ENCODE results near the gene TMEM60. TPM values are rescaled to one million over a fixed set of nuclear protein-coding genes. Genes with fewer than 3 reads are reported as not detected.

Gene TMEM60
- polyA plus RNA-seq, 1 donor from 2014 or later, result 29.3 TPM

DNA sequence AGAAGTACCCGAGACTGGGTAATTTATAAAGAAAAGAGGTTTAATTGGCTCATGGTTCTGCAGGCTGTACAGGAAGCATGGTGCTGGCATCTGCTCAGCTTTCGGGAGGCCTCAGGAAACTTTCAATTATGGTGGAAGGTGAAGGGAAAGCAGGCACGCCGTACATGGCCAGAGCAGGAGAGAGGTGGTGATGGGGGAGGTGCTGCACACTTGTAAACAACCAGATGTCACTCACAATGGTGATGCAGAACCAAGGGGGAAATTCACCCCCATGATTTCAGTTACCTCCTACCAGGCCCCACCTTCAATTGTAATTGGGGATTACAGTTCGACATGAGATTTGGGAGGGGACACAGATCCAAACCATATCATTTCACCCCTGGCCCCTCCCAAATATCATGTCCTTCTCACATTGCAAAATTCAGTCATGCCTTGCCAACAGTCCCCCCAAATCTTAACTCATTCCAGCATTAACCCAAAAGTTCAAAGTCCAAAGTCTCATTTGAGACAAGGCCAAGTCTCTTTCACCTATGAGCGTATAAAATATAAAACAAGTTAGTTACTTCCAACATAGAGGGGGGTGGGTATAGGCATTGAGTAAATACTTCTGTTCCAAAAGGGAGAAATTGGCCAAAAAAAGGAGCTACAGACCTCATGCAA lies 51.9 kb downstream of the TMEM60 start:
- no peak for TF ChIP-seq TAF1 (IDR thresholded peaks at IDR 0.05; ENCODE audit: low read depth)
- no peak for TF ChIP-seq SMC3 (conservative IDR thresholded peaks at IDR 0.05; ENCODE audit: poor library complexity)
- TF ChIP-seq EP300 (conservative IDR thresholded peaks at IDR 0.05; ENCODE audit: poor library complexity, severe bottlenecking), result no peak
- TF ChIP-seq, protein P1, sequence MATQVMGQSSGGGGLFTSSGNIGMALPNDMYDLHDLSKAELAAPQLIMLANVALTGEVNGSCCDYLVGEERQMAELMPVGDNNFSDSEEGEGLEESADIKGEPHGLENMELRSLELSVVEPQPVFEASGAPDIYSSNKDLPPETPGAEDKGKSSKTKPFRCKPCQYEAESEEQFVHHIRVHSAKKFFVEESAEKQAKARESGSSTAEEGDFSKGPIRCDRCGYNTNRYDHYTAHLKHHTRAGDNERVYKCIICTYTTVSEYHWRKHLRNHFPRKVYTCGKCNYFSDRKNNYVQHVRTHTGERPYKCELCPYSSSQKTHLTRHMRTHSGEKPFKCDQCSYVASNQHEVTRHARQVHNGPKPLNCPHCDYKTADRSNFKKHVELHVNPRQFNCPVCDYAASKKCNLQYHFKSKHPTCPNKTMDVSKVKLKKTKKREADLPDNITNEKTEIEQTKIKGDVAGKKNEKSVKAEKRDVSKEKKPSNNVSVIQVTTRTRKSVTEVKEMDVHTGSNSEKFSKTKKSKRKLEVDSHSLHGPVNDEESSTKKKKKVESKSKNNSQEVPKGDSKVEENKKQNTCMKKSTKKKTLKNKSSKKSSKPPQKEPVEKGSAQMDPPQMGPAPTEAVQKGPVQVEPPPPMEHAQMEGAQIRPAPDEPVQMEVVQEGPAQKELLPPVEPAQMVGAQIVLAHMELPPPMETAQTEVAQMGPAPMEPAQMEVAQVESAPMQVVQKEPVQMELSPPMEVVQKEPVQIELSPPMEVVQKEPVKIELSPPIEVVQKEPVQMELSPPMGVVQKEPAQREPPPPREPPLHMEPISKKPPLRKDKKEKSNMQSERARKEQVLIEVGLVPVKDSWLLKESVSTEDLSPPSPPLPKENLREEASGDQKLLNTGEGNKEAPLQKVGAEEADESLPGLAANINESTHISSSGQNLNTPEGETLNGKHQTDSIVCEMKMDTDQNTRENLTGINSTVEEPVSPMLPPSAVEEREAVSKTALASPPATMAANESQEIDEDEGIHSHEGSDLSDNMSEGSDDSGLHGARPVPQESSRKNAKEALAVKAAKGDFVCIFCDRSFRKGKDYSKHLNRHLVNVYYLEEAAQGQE (IDR thresholded peaks at IDR 0.05; ENCODE audit: borderline replicate concordance), result no peak
- no peak for TF ChIP-seq POLR2AphosphoS5 (IDR thresholded peaks at IDR 0.05)
- TF ChIP-seq MXI1 (conservative IDR thresholded peaks at IDR 0.05; ENCODE audit: poor library complexity, severe bottlenecking), result no peak
- Histone ChIP-seq H4K20me1 (ENCODE audit: insufficient read depth) (no peaks in the 10 kb centered on the region), H3K79me2 (replicated peaks; ENCODE audit: insufficient read depth, low read length) (peaks cover 3% of the 10 kb centered on the region)

DNA sequence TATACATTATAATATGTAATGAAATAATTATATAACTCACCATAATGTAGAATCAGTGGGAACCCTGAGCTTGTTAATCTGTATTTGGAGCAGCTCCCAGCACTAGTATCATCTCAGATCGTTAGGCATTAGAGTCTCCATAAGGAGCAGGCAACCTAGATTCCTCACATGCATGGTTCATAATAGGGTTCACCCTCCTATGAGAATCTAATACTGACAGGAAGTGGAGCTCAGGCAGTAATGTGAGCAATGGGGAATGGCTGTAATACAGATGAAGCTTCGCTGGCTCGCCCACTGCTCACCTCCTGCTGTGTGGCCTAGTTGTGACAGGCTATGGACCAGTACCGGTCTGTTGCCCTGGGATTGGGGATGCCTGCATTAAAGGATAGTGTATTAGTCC lies 52.5 kb downstream of the TMEM60 start:
- H3F3A ChIP-seq (ENCODE audit: insufficient read depth, low read length, poor library complexity, severe bottlenecking), result no peaks in the 10 kb centered on the region
- no peak overlapping the region for H3K9ac ChIP-seq (ENCODE audit: low read length)
- no peaks in the 10 kb centered on the region for H3K9me3 ChIP-seq (ENCODE audit: low read length)
- H2AFZ ChIP-seq (ENCODE audit: low read depth, low read length), result no peak overlapping the region
- H4K20me1 ChIP-seq (ENCODE audit: insufficient read depth), result no peaks in the 10 kb centered on the region
- H3K36me3 ChIP-seq (ENCODE audit: insufficient read depth, low read length), result peaks cover 5% of the 10 kb centered on the region
- H3K4me2 ChIP-seq (ENCODE audit: low read length), result no peak overlapping the region
- H3K27me3 ChIP-seq (ENCODE audit: insufficient read depth, low read depth, low read length), result no peaks in the 10 kb centered on the region
- TF ChIP-seq POLR2AphosphoS5 (IDR thresholded peaks at IDR 0.05) (no peak), RAD21 (conservative IDR thresholded peaks at IDR 0.05) (no peak), EZH2 (IDR thresholded peaks at IDR 0.05; ENCODE audit: borderline replicate concordance, insufficient read depth, low read length, poor library complexity, severe bottlenecking) (no peak), MXI1 (conservative IDR thresholded peaks at IDR 0.05; ENCODE audit: poor library complexity, severe bottlenecking) (no peak), EP300 (conservative IDR thresholded peaks at IDR 0.05; ENCODE audit: poor library complexity, severe bottlenecking) (no peak), SMC3 (conservative IDR thresholded peaks at IDR 0.05; ENCODE audit: poor library complexity) (no peak), TAF1 (IDR thresholded peaks at IDR 0.05; ENCODE audit: low read depth) (no peak)
- TF ChIP-seq, protein P2, sequence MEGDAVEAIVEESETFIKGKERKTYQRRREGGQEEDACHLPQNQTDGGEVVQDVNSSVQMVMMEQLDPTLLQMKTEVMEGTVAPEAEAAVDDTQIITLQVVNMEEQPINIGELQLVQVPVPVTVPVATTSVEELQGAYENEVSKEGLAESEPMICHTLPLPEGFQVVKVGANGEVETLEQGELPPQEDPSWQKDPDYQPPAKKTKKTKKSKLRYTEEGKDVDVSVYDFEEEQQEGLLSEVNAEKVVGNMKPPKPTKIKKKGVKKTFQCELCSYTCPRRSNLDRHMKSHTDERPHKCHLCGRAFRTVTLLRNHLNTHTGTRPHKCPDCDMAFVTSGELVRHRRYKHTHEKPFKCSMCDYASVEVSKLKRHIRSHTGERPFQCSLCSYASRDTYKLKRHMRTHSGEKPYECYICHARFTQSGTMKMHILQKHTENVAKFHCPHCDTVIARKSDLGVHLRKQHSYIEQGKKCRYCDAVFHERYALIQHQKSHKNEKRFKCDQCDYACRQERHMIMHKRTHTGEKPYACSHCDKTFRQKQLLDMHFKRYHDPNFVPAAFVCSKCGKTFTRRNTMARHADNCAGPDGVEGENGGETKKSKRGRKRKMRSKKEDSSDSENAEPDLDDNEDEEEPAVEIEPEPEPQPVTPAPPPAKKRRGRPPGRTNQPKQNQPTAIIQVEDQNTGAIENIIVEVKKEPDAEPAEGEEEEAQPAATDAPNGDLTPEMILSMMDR (IDR thresholded peaks at IDR 0.05; ENCODE audit: poor library complexity, severe bottlenecking), result no peak
- TF ChIP-seq, protein P1 (IDR thresholded peaks at IDR 0.05; ENCODE audit: borderline replicate concordance), result no peak
- no peak overlapping the region for H3K27ac ChIP-seq (ENCODE audit: low read length)
- H3K79me2 ChIP-seq (replicated peaks; ENCODE audit: insufficient read depth, low read length), result peaks cover 3% of the 10 kb centered on the region
- no peaks in the 10 kb centered on the region for H3K9me2 ChIP-seq (ENCODE audit: insufficient read depth, low read length)
- no peak overlapping the region for H3K4me3 ChIP-seq (ENCODE audit: low read length)

More for the DNA sequence above, 51.9 kb downstream of the TMEM60 start:
- no peak overlapping the region for H3K27ac ChIP-seq (ENCODE audit: low read length)
- no peaks in the 10 kb centered on the region for H3K9me3 ChIP-seq (ENCODE audit: low read length)
- no peaks in the 10 kb centered on the region for H3F3A ChIP-seq (ENCODE audit: insufficient read depth, low read length, poor library complexity, severe bottlenecking)
- no peak overlapping the region for H3K4me3 ChIP-seq (ENCODE audit: low read length)
- H3K9ac ChIP-seq (ENCODE audit: low read length), result no peak overlapping the region
- no peak overlapping the region for H2AFZ ChIP-seq (ENCODE audit: low read depth, low read length)
- H3K4me2 ChIP-seq (ENCODE audit: low read length), result no peak overlapping the region
- H3K36me3 ChIP-seq (ENCODE audit: insufficient read depth, low read length), result peaks cover 5% of the 10 kb centered on the region
- H3K27me3 ChIP-seq (ENCODE audit: insufficient read depth, low read depth, low read length), result no peaks in the 10 kb centered on the region
- no peaks in the 10 kb centered on the region for H3K9me2 ChIP-seq (ENCODE audit: insufficient read depth, low read length)
